GM18505 (cell line): ENCODE measurements around the gene MEX3C.
A peak's percentile ranks its signal among the peaks of the same experiment; 100 is the strongest.

ENCODE experiments used
- ATAC-seq: cut with Tn5 transposase; IDR thresholded peaks from one replicate; pipeline ENCODE4 v1.9.1; 2021; ENCODE audit not compliant: unreplicated experiment
- POLR2A ChIP-seq: IDR thresholded peaks from 4 replicates; pipeline ENCODE4 v1.6.1; 2011; ENCODE audit warnings: borderline replicate concordance; ENCODE audit not compliant: insufficient read depth, insufficient read length; ENCODE audit errors: extremely low read depth

MEX3C gene

DNA sequence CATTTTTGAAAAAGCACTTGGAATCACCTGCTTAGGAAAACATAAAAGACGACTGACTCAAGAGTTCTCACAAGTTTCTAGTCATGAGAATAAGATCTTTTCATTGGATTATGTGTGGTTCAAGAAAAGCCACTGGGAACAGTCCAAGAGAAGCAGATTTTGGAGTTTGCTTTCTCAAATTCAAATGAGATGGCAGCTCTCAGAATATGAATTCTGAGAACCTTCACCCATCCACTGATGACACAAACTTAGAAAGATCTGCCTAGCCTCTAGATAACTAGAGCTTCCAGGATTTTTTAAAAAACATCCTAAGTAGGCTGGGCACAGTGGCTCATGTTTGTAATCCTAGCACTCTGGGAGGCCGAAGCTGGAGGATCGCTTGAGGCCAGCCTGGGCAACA, 26.8 kb downstream of the MEX3C start:
- no peak for ATAC-seq
- no peak for TF ChIP-seq POLR2A

DNA sequence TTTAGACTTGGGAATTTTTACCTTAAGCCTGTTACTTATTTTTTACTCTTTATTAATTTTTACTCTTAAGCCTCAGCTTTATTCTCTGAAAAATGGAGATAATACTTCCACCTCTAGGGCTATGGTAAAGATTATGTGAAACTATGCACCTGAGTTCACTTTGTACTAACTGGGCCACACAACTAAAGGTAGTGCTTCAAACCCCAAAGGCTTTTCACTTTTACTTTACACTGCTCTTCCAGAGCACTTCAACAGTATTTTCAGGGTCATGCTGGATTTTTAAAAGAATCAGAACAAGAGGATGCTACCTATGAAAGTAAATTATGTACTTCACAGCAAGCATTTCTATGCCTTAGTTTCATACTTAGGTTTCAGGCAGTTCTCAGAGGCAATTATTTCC, 27.8 kb downstream of the MEX3C start:
- ATAC-seq = no peak
- TF ChIP-seq POLR2A = no peak

DNA sequence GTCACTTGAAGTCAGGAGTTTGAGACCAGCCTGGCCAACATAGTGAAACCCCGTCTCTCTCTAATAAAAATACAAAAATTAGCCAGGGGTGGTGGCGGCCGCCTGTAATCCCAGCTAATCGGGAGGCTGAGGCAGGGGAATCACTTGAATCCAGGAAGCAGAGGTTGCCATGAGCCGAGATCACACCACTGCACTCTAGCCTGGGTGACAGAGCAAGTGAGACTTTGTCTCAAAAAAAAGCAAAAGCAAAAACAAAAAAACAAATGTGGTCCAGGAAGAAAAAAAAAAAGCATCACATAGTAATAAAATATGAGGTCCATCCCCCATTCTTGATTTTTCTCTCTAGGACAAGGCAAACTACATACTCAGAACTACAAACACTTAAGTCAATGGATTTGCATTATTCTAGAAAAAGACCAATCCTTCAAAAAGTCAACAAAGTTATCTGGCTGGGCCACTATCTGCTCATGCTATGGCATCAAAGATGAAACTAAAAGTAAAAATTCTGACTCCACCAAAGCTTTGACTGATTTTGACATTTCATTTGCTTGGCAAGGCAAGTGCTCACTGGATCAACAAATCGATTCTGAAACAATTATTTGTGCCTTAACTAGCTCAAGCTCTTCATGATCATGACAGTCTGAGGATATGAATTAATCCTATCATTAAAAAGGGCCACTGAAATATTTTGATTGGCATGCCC, 28.4 kb downstream of the MEX3C start:
- ATAC-seq = no peak
- TF ChIP-seq POLR2A = no peak

DNA sequence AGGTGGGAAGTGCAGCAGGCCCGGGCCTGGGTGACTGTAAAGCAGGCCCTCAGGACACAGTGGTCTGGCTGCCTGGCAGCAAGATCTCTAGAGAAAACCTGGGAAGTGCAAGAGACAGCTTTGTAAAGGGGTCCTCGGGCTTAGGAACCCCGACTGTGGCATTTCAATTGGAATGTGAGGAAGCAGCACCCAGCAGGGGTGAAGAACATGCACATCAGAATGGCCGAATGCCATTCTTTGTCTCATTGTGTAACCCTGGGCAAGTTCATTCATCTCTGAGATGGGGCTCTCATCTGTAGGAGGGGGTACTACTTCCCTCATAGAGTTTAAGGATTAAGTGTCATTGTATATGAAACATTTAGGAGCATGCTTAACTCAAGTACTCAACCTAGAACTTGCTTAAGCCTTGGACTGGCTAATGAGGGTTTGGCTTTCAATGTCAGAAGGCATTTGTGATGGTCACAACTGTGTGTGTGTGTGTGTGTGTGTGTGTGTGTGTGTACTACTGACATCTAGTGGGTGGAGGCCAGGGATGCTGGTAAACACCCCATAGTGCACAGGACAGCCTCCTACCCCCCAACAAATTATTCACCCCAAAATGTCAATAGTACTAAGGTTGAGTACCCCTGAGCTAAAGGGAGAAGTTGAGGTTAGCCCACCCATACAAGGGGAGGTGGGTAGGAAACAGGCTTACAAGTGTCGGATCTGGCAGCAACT, 29.3 kb downstream of the MEX3C start:
- no peak for TF ChIP-seq POLR2A
- ATAC-seq = no peak

DNA sequence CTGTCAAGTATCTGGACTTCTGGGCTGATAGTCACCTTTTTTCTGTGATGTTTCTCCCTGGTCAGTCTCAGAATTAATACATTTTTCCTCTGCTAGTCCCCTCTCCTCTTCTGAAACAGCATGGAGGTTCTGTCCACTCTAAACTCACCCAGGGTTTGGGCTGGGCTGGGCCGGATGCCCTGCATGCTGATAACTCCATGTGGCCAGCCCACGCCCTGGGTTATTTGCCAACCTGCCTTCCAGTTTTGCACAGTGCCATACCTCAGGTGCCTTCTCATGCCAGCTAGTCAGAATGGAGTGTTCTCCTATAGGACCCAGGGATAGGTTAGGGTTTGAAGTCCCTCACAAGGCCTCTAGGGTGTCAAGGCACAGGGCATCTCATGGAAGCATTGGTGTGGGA, 32.2 kb downstream of the MEX3C start:
- no peak for TF ChIP-seq POLR2A
- ATAC-seq = no peak

DNA sequence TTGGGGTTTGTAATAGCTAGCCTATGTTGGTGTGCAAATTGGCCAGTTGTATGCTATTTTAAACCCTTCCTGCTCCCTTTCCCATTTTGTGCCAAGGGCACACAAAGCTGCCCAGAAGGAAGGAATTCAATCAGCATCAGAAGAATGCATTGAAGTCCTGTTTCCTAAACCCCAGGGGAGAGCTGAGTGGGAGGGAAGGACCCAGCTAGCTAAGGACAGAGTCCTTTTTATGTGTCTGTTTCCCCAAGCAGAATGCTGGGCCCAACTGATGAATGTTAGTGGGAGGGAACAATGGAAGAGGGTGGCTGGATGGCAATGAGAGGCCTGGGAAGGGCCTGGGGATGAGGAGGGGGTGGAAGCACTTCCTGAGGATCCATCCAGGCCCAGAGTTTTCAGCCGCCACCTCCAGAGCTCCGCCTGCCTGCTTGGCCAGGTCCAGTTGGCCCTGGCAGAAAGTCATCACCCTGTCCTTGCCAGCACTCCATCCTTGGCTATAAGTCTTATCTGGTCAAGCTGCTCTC, 32.7 kb downstream of the MEX3C start:
- ATAC-seq = no peak
- no peak for TF ChIP-seq POLR2A

DNA sequence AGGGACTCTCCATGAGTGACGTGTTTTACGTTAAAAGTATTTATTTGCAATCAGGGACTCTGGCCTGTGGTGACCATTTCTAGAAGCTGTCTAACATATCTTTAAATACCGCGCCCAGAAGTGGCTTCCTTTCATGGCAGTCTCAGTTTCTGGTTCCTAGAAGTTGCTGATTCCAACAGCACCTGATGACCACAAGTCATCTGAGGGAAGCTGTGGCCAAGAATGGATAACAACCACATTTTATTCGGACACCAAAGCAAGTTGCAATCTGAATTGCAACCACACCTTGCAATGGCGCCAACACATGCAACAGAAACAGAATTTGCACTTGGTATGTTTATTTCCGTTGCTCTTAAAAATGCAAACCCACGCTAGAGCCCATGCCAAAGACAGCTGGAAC, 33.1 kb downstream of the MEX3C start:
- ATAC-seq = no peak

DNA sequence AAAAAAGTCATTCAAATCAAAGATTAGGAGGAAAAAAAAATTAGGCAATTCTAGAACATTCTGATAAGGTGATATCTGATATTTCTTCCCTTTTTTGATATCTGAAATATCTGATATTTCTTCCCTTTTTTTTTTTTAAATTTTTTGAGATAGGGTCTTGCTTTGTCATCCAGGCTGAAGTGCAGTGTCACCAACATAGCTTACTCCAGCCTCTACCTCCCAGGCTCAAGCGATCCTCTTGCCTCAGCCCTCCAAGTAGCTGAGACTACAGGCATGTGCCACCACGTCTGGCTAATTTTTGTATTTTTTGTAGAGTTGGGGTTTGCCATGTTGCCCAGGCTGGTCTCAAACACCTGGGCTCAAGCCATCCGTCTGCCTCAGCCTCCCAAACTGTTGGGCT, 33.9 kb downstream of the MEX3C start:
- no peak for TF ChIP-seq POLR2A
- ATAC-seq = no peak

More for the DNA sequence above, 33.1 kb downstream of the MEX3C start:
- no peak for TF ChIP-seq POLR2A

DNA sequence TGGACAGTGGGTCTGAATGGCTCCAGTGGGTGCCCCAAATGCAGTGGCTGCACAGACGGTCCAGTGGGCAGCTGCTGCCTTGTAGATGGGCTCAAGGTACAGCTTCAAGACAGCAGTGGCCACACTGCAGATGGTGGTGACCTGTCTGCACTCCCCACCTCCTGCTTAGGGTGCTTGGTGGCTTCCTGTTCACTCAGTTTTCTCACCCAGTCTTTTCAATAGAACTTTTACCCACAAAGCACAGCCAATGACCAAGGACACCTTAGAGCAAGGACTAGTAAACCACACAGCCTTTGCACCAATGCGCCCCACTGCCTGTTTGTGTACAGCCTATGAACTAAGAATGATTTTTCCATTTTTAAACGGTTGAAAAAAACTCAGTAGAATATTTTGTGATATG, 34.9 kb downstream of the MEX3C start:
- TF ChIP-seq POLR2A = no peak
- ATAC-seq = no peak

DNA sequence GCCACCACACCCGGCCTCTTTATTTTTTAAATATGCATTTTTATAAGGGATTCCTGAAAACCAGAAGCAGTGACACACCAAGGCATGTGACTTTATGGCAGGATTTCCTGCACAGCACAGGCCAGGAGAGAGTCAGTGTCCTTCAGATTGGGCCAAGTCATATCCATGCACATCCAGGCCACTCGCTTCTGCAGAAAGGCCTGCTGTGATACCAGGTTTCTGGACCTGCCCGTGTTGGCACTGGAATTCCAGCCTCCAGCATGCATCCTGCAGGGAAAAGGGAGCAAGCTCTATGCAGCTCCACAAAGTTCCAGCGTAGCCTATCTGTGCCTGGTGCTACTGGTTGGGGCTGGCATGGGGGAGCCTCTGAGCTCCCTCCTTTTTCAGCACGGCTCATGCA, 36.8 kb downstream of the MEX3C start:
- TF ChIP-seq POLR2A = no peak
- no peak for ATAC-seq

DNA sequence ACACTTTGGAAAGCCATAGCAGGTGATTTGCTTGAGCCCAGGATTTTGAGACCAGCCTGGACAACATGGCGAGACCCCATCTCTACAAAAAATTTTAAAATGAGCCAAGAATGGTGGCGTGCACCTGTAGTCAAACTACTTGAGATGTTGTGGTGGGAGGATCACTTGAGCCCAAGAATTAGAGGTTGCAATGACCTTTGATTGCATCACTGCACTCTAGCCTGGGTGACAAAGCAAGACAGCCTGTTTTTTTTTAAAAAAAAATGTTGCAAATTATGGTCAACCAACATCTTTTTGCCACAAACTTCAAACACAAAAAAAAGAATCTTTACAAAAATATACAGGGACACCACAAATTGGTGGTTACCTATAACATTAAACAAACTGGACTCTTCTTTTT, 40.3 kb downstream of the MEX3C start:
- no peak for ATAC-seq

DNA sequence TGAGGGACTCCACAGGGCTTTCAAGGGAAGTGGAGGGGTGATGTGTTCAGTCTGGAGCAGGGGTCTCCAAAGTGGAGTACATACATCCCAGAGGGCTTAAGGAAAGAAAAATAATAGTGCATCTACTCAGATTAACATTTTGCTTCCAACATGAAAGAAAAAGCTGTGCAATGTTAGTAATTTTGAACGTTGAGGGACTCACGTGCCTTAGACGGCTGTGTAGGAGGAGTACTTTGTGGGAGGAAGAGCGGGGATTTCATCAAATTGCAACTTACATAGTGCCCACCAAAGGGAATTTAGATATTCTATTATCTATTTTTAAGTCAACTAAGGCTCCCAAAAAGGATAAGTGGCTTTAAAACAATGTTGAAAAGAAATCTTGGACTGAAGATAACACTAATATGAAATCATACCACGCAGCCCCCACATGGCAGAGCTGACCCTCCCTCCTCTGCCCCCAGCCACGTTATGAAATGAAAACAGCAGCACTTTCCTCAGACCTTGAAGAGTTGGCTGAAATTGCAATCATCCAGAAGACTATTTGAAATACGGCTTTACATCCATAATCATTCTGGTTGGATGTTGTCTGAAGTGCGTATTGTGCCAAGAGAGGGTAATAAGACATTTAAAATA, 42.9 kb downstream of the MEX3C start:
- no peak for TF ChIP-seq POLR2A
- ATAC-seq = no peak

More for the DNA sequence above, 40.3 kb downstream of the MEX3C start:
- no peak for TF ChIP-seq POLR2A

DNA sequence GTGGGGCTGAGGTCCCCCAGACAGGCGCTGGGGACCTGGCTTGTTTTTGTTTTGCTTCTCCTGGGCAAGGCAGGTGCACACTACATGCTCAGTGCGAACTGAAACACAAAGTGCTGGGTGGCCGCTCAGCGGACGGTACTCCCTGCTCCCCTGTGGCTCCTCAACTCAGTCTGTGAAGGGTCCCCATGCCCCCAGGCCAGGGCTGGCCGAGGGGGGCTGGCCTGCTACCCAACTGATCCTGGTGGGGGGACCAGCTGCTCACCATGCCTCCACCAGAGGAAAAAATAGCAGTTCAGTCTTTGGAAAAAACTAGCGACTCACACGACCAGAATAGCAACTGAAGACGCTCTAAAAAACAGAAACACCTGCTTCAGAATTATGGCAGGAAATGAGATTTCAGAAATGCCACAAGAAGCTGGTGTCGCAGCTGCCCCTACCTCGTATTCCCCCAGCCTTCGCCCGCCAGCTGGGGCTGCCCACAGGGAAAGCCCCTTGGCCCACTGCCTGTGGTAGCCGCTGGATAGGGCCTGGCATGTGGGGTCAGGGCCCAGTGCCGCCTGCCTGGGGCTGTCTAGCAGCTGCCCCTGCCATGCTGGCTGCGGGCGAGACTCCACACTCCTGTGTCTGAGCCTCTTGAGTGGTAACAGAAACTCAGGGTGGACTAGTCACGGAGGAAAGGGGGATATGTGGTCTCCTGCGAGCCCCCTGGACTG, 43.7 kb downstream of the MEX3C start:
- ATAC-seq = peak; percentile 76

DNA sequence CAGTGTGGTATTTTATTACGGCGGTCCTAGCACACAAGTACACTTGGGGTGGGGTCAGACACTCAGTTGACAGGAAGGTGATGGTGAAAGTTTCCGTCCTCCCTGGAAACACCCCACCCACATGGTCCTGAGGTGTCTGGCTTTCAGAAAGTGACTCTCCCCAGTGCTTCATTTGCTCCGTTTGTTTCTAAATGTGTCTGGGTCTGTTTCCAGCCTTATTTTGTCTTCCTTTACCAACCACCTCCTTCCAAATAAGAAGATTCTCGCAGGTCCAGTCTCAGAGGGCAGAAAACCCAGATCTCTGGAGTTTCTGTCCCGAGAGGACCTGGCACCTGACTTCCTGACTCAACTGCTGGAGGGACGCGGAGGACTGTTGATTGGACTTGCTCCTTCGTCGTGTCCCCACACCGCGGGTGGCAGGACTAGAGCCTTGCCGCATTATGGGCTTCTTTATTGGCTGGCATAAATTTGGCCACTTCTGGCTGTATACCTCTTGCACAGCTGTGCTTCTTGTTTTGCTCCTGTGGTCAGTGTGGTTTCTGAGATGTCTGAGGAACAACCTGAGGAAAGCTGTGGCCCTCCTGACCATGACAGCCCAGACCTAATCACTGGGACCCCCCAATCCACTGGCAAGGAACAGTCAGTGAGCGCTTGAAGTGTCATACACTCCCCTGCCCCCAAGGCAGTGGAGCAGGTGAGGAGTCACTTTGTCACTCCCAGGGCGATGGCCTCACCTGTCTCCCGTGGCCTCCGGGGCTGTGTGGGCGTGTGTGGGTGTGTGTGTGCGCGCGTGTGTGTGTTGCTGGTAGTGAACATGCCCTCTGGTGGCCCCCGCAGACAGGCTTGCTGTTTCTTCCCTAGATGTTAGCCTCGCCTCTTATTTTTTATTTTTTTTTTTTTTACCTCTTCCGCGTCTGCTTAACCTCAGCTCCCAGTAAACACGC, 45.6 kb downstream of the MEX3C start:
- peak; percentile 53 for TF ChIP-seq POLR2A
- ATAC-seq = no peak

More for the DNA sequence above, 43.7 kb downstream of the MEX3C start:
- peak; percentile 59 for TF ChIP-seq POLR2A
